ACHN (cell line): Measurements from ENCODE around the gene IKZF2.

ENCODE experiments used
- DNase-seq: peaks from one replicate; pipeline ENCODE4 v3.0.0-alpha.2; 2015
- in situ Hi-C: cut with HindIII; loops from 2 replicates; pipeline ENCODE4 v1.10.0; 2017; ENCODE audit warnings: low sequenced_read_pairs, low pct_ligation_motif_present, low pct_unique_long_range_greater_than_20kb

The IKZF2 gene

DNA sequence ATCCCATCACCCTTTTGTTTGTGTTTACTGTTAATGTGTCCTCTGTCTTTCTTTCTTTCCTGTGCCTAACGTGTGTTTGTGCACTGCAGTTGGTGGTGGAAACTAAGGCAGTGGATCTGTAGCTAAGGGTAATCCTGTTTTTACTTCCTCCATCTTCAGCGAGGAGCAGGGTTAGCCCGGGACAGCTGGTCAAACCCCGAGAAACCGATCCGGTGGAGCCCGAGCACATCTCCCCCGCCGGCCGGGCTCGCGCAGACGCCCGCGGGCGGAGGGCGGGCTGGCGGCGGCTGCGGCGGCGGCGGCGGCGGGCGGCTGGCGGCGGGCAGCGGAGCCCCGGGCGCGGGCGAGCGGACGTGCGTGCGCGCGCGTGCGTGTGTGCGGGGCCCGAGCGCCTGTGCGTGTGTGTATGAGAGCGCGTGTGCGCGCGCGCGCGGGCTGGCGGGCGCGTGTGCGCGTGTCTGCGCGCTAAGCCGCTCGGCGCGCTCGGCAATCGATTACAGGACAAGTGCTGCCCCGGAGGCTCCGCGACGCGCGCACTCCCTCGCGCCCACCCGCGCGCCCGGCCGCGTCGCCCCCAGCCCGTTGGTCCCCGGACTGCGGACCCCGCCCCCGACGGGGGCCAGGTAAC lies at the start of gene IKZF2:
TSS of gene IKZF2 (minus strand) at position 176 of the 628 bp plus-strand sequence. CDS start 2,983 bp downstream, outside the sequence.
- in situ Hi-C loops = no loop called here
- DNase-seq = peak; percentile 83

DNA sequence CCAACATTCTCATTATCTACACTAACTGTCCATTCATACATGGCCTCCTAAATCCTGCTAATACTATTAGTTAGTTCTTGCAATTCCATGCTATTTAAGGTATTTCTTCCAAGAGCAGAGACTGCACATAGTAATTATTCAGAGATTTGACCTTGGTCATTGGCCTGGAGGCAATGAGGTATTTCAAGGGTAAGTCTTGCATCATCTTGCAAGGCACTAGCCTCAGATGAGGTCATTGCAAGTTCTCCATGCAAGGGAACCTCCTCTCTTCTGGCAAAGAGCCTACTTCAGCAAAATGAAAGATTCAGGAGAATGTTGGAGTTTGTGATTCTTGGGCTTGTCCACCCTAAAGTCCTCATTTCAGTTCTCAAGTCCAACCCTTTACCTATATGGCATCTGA lies 48.5 kb upstream of the IKZF2 start:
- in situ Hi-C loops = no loop called here

DNA sequence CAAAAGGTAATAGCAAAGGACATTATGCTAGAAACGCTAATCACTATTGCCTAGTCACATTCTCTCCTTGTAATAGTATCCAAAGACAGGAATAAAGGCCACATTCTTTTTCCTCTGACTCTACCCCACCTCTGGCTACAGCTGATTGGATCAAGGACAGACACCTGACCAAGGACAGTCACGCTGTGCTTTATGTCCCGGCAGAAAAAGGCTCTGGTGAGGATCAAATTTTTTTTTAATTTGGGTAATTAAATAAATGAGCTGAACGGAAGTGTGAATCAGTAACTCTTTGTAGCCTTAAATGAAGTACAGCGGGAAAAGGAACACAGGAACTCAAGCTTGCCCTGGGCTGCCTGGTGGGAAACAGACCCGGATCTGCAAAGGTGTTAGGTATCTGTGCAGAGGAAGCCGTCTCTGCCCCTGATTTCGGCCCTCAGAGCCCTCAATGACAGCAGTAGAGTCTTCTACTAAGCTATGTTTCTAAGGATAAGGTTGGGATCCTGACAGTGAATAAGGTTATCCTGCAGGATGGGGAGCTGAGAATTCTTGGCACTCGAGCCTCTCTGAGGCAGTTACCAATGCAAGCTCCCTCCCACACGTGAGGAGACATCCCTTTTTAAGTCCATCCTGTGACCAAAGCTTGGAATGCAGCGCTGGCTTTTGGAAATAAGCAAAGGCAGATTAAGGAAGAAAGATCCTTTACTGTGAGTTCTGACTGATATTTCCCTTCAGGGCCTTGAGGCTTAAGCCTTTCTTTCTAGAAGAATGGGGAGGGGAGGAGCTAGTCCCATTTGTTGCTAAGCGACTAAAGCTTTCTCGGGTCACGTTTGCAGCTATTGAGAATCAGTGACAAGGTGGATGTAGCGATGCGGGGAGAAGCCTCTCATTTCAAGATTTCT lies 37.8 kb upstream of the IKZF2 start:
- in situ Hi-C loops = no loop called here
- DNase-seq = no peak

More for the DNA sequence above, 48.5 kb upstream of the IKZF2 start:
- no peak for DNase-seq

GRCh38 chr2:213188533-213188867 lies 37.1 kb upstream of the IKZF2 start:
- no peak for DNase-seq
- in situ Hi-C loops = no loop called here

GRCh38 chr2:213187833-213188532 lies 36.6 kb upstream of the IKZF2 start:
- DNase-seq = peak; percentile 82
- in situ Hi-C loops = no loop called here

DNA sequence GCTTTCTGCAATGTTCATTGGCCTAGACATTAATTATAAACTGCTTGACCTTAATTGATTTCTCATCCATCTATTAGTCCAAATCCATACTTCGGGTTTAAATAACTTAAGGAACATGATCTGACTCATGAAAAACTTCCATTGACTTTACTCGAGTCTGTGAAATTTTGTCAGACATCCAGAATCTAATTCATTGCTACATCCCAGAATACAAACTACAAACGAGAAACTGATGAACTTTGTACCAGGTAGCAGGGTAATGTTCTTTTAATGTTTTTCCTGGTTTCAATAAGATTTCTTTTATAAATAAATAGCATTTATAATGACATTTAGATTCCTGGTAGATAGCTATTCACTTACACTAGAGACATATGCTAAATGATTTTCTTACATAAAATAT lies 36.0 kb upstream of the IKZF2 start:
- in situ Hi-C loops = no loop called here
- DNase-seq = no peak

- in situ Hi-C loops = no loop called here
- no peak for DNase-seq
These were observed 33.9 kb upstream of the IKZF2 start for GRCh38 chr2:213185147-213185822.

GRCh38 chr2:213181712-213182111 lies 30.3 kb upstream of the IKZF2 start:
- no peak for DNase-seq
- in situ Hi-C loops = no loop called here

DNA sequence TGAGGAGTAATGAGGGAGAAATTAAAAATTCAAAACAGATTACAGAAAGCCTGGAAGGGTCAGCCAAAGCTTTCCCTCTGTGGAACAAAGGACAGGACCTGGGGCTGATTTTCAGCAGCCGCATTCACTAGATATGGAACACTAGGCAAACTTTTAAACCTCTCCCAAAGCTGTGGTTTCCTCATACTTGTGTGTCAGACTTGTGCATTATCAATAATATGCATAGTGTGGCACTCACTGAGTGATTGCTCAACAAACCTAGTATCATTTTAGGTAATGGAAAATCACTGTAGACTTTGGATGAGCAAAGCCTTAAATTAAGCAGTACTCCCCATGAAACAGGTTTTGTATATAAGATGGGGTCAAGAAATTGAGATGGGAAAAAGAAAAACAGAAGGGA lies 26.3 kb upstream of the IKZF2 start:
- DNase-seq = no peak
- in situ Hi-C loops = no loop called here

- in situ Hi-C loops = no loop called here
These were observed 24.3 kb upstream of the IKZF2 start for GRCh38 chr2:213175673-213176247.

GRCh38 chr2:213172641-213173040 lies 21.2 kb upstream of the IKZF2 start:
- DNase-seq = no peak
- in situ Hi-C loops = no loop called here

More at GRCh38 chr2:213175673-213176247, 24.3 kb upstream of the IKZF2 start:
- no peak for DNase-seq

DNA sequence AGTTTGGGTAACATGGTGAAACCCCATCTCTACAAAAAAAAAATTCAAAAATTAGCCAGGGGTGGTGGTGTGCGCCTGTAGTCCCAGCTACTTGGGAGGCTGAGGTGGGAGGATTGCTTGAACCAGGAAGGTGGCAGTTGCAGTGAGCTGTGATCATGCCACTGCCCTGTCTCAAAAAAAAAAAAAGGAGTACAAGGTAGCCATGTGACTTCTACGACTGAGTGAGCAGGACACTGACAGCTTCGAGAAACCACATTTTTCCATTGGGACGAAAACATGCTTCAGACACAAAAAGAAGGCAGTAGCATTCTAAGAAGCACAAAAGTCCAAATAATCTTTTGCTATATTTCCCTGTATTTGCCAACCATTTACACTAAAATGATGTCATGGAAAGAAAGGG lies 19.7 kb upstream of the IKZF2 start:
- no peak for DNase-seq
- in situ Hi-C loops = no loop called here

GRCh38 chr2:213167271-213167930 lies 16.0 kb upstream of the IKZF2 start:
- in situ Hi-C loops = no loop called here
- DNase-seq = no peak

DNA sequence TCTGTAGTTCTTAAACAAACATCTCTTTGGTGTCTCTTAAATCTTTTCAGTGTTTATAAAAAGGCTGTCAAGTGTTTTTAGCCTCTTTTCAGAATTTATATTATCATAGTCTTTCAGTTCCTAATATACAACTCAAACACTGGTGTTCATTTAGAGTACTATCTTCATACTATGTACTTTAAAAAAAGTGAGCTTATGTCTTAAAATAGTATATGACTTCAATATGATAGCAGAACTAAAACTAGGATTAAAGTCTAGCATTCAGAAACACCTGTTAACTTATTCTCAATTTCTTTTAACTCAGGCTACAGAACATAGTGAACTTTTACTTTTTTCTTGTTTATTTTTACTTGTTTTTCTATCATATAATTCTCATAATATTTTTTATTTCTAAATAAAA lies 14.7 kb upstream of the IKZF2 start:
- no peak for DNase-seq
- in situ Hi-C loops = no loop called here

- no peak for DNase-seq
- in situ Hi-C loops = no loop called here
These were observed 12.9 kb upstream of the IKZF2 start for GRCh38 chr2:213164263-213164662.

GRCh38 chr2:213162516-213163118 lies 11.2 kb upstream of the IKZF2 start:
- in situ Hi-C loops = no loop called here
- DNase-seq = peak; percentile 6

DNA sequence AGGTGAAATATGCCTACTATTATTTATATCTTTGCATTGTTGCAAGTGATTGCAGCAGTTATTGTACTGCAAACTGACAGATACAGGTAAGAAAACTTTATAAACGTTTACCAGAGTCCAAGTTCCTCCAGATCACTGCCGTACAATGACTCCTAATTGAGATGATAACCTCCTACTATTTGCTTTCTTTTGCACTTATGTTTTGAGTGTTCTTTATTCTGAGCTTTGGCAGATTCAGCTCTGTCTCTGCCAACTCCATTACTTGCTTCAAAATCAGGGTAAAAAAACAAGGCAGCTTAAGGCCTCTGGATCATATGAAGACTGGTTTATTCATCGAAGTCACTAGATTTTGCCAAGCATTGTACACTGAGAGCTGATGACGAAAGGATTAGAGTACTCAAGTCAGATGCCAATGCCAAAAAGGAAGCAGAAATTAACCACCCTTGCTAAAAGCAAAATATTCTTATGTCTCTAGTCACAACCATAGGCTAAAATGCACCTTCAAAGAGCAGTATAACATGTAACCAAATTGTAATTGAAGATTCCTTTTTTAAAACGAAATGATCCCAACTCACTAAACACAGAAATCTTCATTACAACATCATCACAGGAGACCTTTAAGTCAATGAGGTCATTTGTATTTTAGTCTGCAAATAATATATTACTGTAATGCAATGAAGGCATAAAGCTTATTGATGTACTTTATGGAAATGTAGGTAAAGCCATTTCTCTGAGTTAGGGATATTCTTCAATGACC lies 10.5 kb upstream of the IKZF2 start:
- in situ Hi-C loops = no loop called here

More for the DNA sequence above, 10.5 kb upstream of the IKZF2 start:
- no peak for DNase-seq
